NK-92 (cell line): Measurements from ENCODE around the gene PDHB.

Experiments used
- DNase-seq: peaks from one replicate; lab custom pipeline; 2025; ENCODE audit not compliant: unreplicated experiment; lab: John Stamatoyannopoulos, UW

Gene PDHB

GRCh38 chr3:58404396-58404795 lies 29.2 kb downstream of the PDHB start:
- no peak for DNase-seq

- no peak for DNase-seq
Measured at GRCh38 chr3:58403513-58404109, 30.0 kb downstream of the PDHB start.

- no peak for DNase-seq
Measured at GRCh38 chr3:58398669-58399333, 34.8 kb downstream of the PDHB start.

GRCh38 chr3:58394339-58394738 lies 39.3 kb downstream of the PDHB start:
- no peak for DNase-seq

GRCh38 chr3:58392181-58392580 lies 41.5 kb downstream of the PDHB start:
- no peak for DNase-seq

- no peak for DNase-seq
Measured at GRCh38 chr3:58391156-58391865, 42.3 kb downstream of the PDHB start.

- DNase-seq = no peak
Measured at GRCh38 chr3:58388550-58389091, 45.0 kb downstream of the PDHB start.

GRCh38 chr3:58387650-58388546 lies 45.7 kb downstream of the PDHB start:
- DNase-seq = no peak

- DNase-seq = no peak
Measured at GRCh38 chr3:58386626-58387365, 46.8 kb downstream of the PDHB start.

- DNase-seq = no peak
Measured at GRCh38 chr3:58384381-58385090, 49.1 kb downstream of the PDHB start.

- DNase-seq = no peak
Measured at GRCh38 chr3:58383904-58384303, 49.7 kb downstream of the PDHB start.

- DNase-seq = no peak
Measured at GRCh38 chr3:58383476-58383875, 50.2 kb downstream of the PDHB start.

- no peak for DNase-seq
Measured at GRCh38 chr3:58379351-58380073, 54.1 kb downstream of the PDHB start.

GRCh38 chr3:58377750-58378149 lies 55.9 kb downstream of the PDHB start:
- no peak for DNase-seq
